H1 (cell line): ENCODE results near the gene NTN1. TPM values are rescaled to one million over a fixed set of nuclear protein-coding genes. Genes with fewer than 3 reads are reported as not detected.

ENCODE experiments used
- CTCF ChIA-PET: fragments of 300-600 bp; sonication (Branson Sonifier 250); formaldehyde crosslinking; loops from one replicate; lab custom pipeline; 2021; ENCODE audit not compliant: partially characterized antibody; lab: Charles Lee
- POLR2A ChIA-PET: fragments of 300-600 bp; sonication (Branson Sonifier 250); formaldehyde crosslinking; loops from one replicate; lab custom pipeline; 2021; ENCODE audit warnings: inconsistent platforms; ENCODE audit not compliant: partially characterized antibody; lab: Charles Lee
- DNase-seq, 2 experiments: peaks; one replicate each; pipeline versions ENCODE4 v3.0.0 to v3.0.0-alpha.2; 2010 to 2022; ENCODE audit warnings: low spot score in 2 of 2, low read depth in 1 of 2, mixed read lengths in 1 of 2
- FAIRE-seq: peaks from 2 replicates; lab custom pipeline; 2011; peaks lifted over from hg19 to GRCh38; lab: Jason Lieb, UNC
- H2AFZ ChIP-seq: 2 replicates; pipeline ENCODE4 v1.8.1; 2012; ENCODE audit warnings: low read length, inconsistent platforms
- H2AK5ac ChIP-seq: 2 replicates; pipeline ENCODE4 v1.6.1; 2013; ENCODE audit warnings: low read depth, low read length
- H2BK120ac ChIP-seq: replicated peaks from 2 replicates; pipeline ENCODE3; 2013; ENCODE audit warnings: low read depth, low read length, inconsistent platforms
- H2BK12ac ChIP-seq: 2 replicates; pipeline ENCODE4 v1.6.1; 2013; ENCODE audit warnings: low read depth, low read length
- H2BK15ac ChIP-seq: 2 replicates; pipeline ENCODE4 v1.6.1; 2013; ENCODE audit warnings: low read length
- H2BK20ac ChIP-seq: 2 replicates; pipeline ENCODE4 v1.6.1; 2013; ENCODE audit warnings: low read length
- H2BK5ac ChIP-seq: 2 replicates; pipeline ENCODE4 v1.6.1; 2013; ENCODE audit warnings: low read depth, low read length
- H3K14ac ChIP-seq: 2 replicates; pipeline ENCODE4 v1.6.1; 2013; ENCODE audit warnings: inconsistent platforms; ENCODE audit not compliant: insufficient read length
- H3K18ac ChIP-seq: 2 replicates; pipeline ENCODE4 v1.6.1; 2013; ENCODE audit warnings: low read length; ENCODE audit errors: extremely low read depth
- H3K23ac ChIP-seq: 2 replicates; pipeline ENCODE4 v1.6.1; 2013; ENCODE audit warnings: inconsistent platforms; ENCODE audit not compliant: insufficient read length
- H3K23me2 ChIP-seq: 2 replicates; pipeline ENCODE4 v1.6.1; 2013; ENCODE audit warnings: low read depth, low read length
- H3K27ac ChIP-seq: 2 replicates; pipeline ENCODE4 v1.6.1; 2011; ENCODE audit warnings: low read depth, low read length, inconsistent platforms
- H3K27me3 ChIP-seq, 4 experiments: replicated peaks in 1 of 4; 1 replicate in 1 of 4; 2 replicates in 3 of 4; pipeline versions ENCODE4 v1.6.1 to v1.8.1; 2011 to 2013; ENCODE audit warnings: low read length in 3 of 4, mild to moderate bottlenecking in 3 of 4, inconsistent platforms in 2 of 4, mixed read lengths in 2 of 4, moderate library complexity in 1 of 4; ENCODE audit not compliant: control insufficient read depth in 3 of 4, insufficient read depth in 3 of 4; ENCODE audit errors: extremely low read depth in 1 of 4
- H3K36me3 ChIP-seq, 4 experiments: 2 replicates each; pipeline versions ENCODE4 v1.6.1 to v1.8.1; 2011 to 2013; ENCODE audit warnings: mild to moderate bottlenecking in 4 of 4, low read length in 3 of 4, moderate library complexity in 2 of 4, control low read depth in 1 of 4, inconsistent platforms in 1 of 4; ENCODE audit not compliant: insufficient read depth in 4 of 4, control insufficient read depth in 2 of 4
- H3K4ac ChIP-seq: replicated peaks from 2 replicates; pipeline ENCODE3; 2013; ENCODE audit warnings: low read length, low read depth, mixed read lengths, inconsistent platforms; ENCODE audit not compliant: insufficient read length
- H3K4me1 ChIP-seq, 4 experiments: replicated peaks in 1 of 4; 1 replicate in 1 of 4; 2 replicates in 3 of 4; pipeline versions ENCODE4 v1.6.1 to v1.8.1; 2011 to 2013; ENCODE audit warnings: low read length in 3 of 4, inconsistent platforms in 2 of 4, mixed read lengths in 1 of 4; ENCODE audit not compliant: insufficient read depth in 4 of 4, control insufficient read depth in 3 of 4
- H3K4me2 ChIP-seq, 2 experiments: 2 replicates each; pipeline versions ENCODE4 v1.6.1 to v1.8.1; 2011 to 2013; ENCODE audit warnings: low read depth in 2 of 2, low read length in 2 of 2, control low read depth in 1 of 2, inconsistent platforms in 1 of 2, mild to moderate bottlenecking in 1 of 2; ENCODE audit not compliant: insufficient read depth in 1 of 2
- H3K4me3 ChIP-seq, 4 experiments: fragments of 200-600, 300-600 bp in 1 of 4; sonication (generic), shearing (Covaris generic), sonication (Bioruptor Twin) in 1 of 4; 2 replicates each; pipeline versions ENCODE4 v1.5.1 to v1.8.1; 2011 to 2016; ENCODE audit warnings: low read length in 4 of 4, low read depth in 3 of 4, control low read depth in 2 of 4, inconsistent platforms in 2 of 4, mild to moderate bottlenecking in 2 of 4, mixed read lengths in 1 of 4, moderate library complexity in 1 of 4; ENCODE audit not compliant: insufficient read depth in 2 of 4; ENCODE audit errors: extremely low read depth in 1 of 4
- H3K56ac ChIP-seq: replicated peaks from 2 replicates; pipeline ENCODE3; 2013; ENCODE audit warnings: low read depth, mild to moderate bottlenecking, mixed read lengths, low read length, inconsistent platforms; ENCODE audit not compliant: insufficient read length
- H3K79me1 ChIP-seq: 2 replicates; pipeline ENCODE4 v1.6.1; 2013; ENCODE audit warnings: low read depth, low read length, control low read depth
- H3K79me2 ChIP-seq, 2 experiments: 2 replicates each; pipeline versions ENCODE4 v1.6.1 to v1.8.1; 2012 to 2013; ENCODE audit warnings: low read length in 2 of 2, mild to moderate bottlenecking in 2 of 2, inconsistent platforms in 1 of 2; ENCODE audit not compliant: insufficient read depth in 2 of 2, control insufficient read depth in 1 of 2
- H3K9ac ChIP-seq, 4 experiments: replicated peaks in 1 of 4; 1 replicate in 1 of 4; 2 replicates in 3 of 4; pipeline versions ENCODE4 v1.6.1 to v1.8.1; 2011 to 2013; ENCODE audit warnings: low read depth in 3 of 4, low read length in 3 of 4, control low read depth in 2 of 4, mild to moderate bottlenecking in 2 of 4, moderate library complexity in 2 of 4, inconsistent platforms in 1 of 4; ENCODE audit errors: extremely low read depth in 1 of 4
- H3K9me3 ChIP-seq, 2 experiments: 2 replicates each; pipeline versions ENCODE4 v1.6.1 to v1.8.1; 2012 to 2013; ENCODE audit warnings: mild to moderate bottlenecking in 2 of 2, moderate library complexity in 2 of 2, control low read depth in 1 of 2, inconsistent platforms in 1 of 2, low read depth in 1 of 2, low read length in 1 of 2, mixed read lengths in 1 of 2; ENCODE audit not compliant: insufficient read depth in 2 of 2
- H4K20me1 ChIP-seq, 2 experiments: replicated peaks in 1 of 2; 2 replicates each; pipeline versions ENCODE3 to v1.8.1; 2011 to 2013; ENCODE audit warnings: inconsistent platforms in 2 of 2, low read length in 2 of 2, mild to moderate bottlenecking in 1 of 2; ENCODE audit not compliant: insufficient read depth in 2 of 2, control insufficient read depth in 1 of 2
- H4K5ac ChIP-seq: 2 replicates; pipeline ENCODE4 v1.6.1; 2013; ENCODE audit warnings: low read length, low read depth, mixed read lengths, inconsistent platforms; ENCODE audit not compliant: insufficient read length
- H4K8ac ChIP-seq: 2 replicates; pipeline ENCODE4 v1.8.0; 2013; ENCODE audit warnings: mild to moderate bottlenecking, moderate library complexity, low read length, inconsistent platforms; ENCODE audit not compliant: insufficient read depth; ENCODE audit errors: extremely low read depth
- H4K91ac ChIP-seq: replicated peaks from 2 replicates; pipeline ENCODE3; 2013; ENCODE audit warnings: low read length, mixed read lengths, inconsistent platforms; ENCODE audit not compliant: insufficient read length
- CHD1 ChIP-seq: IDR thresholded peaks from 2 replicates; pipeline ENCODE4 v1.6.1; 2012; ENCODE audit warnings: low read depth, low read length, improper control_type of control experiment
- CREB1 ChIP-seq: IDR thresholded peaks from 2 replicates; pipeline ENCODE4 v1.6.1; 2012; ENCODE audit warnings: inconsistent platforms
- JUN ChIP-seq: IDR thresholded peaks from 2 replicates; pipeline ENCODE4 v1.6.1; 2011; ENCODE audit warnings: low read depth, mild to moderate bottlenecking, improper control_type of control experiment, low read length
- JUND ChIP-seq: IDR thresholded peaks from 2 replicates; pipeline ENCODE4 v1.6.1; 2011; ENCODE audit warnings: mild to moderate bottlenecking, improper control_type of control experiment, low read length
- KDM1A ChIP-seq: fragments of 200-600, 300-600 bp; sonication (generic); IDR thresholded peaks from 2 replicates; pipeline ENCODE4 v1.7.1; 2016; ENCODE audit warnings: mild to moderate bottlenecking, low read length, borderline replicate concordance
- POLR2AphosphoS5 ChIP-seq: IDR thresholded peaks from 2 replicates; pipeline ENCODE4 v1.6.1; 2011; ENCODE audit warnings: low read depth, low read length
- RFX5 ChIP-seq: IDR thresholded peaks from 2 replicates; pipeline ENCODE4 v1.6.1; 2011; ENCODE audit warnings: low read depth, low read length, improper control_type of control experiment, borderline replicate concordance
- RNF2 ChIP-seq: fragments of 200-900, 300-1000 bp; sonication (generic); IDR thresholded peaks from 2 replicates; pipeline ENCODE4 v1.7.1; 2016; ENCODE audit warnings: borderline replicate concordance, low read depth, mild to moderate bottlenecking, antibody characterized with exemption, low read length; ENCODE audit not compliant: poor library complexity, severe bottlenecking; ENCODE audit errors: missing control alignments
- SIRT6 ChIP-seq: IDR thresholded peaks from one replicate; pipeline ENCODE4 v1.7.1; 2012; ENCODE audit warnings: low read length, inconsistent platforms
- TAF7 ChIP-seq: optimal IDR thresholded peaks from 2 replicates; pipeline ENCODE3; 2011; ENCODE audit warnings: low read depth, mild to moderate bottlenecking, inconsistent platforms, low read length, moderate library complexity, borderline replicate concordance
- YY1 ChIP-seq: IDR thresholded peaks from 2 replicates; pipeline ENCODE4 v1.6.1; 2011; ENCODE audit warnings: low read depth, mild to moderate bottlenecking, low read length
- WGBS, 2 experiments: shearing (Covaris generic) in 1 of 2; methylation state at CpG; one replicate each; pipeline versions ENCODE4 v1.1.6 to v1.1.7; 2013 to 2015; ENCODE audit warnings: low lambda C conversion rate in 2 of 2, mixed read lengths in 2 of 2, inconsistent platforms in 1 of 2, low coverage in 1 of 2, missing lambda C conversion rate in 1 of 2; ENCODE audit not compliant: insufficient replicate concordance in 2 of 2, insufficient coverage in 1 of 2, insufficient read length in 1 of 2; ENCODE audit errors: extremely low coverage in 1 of 2, missing lambda C conversion rate in 1 of 2; 5-methylcytosine and 5-hydroxymethylcytosine counted together
- polyA plus RNA-seq, 7 experiments: library from polyadenylated mRNA; depleted of rRNA in 3 of 7; stranded (reverse) in 5 of 7; unstranded in 2 of 7; fragments of >200 nt in 5 of 7; fragments of 200-250 nt in 2 of 7; gene quantifications; 1 replicate in 5 of 7; 2 replicates in 1 of 7; 4 replicates in 1 of 7; pipeline versions ENCODE4 v1.2.1 to v1.2.3, GENCODE V29; 2011 to 2013; ENCODE audit warnings: missing spikeins in 2 of 7, mixed read lengths in 2 of 7
- total RNA-seq: library from RNA; stranded (reverse); fragmentation: NEBNext Ultra II Directional; extraction: Animal tissue kit (Norgen Biotek cat#: 25700); gene quantifications from 2 replicates; pipeline ENCODE4 v1.2.1, GENCODE V29; 2021
- TF ChIP-seq, protein P1 (sequence below): IDR thresholded peaks from 2 replicates; pipeline ENCODE4 v1.6.1; 2012; ENCODE audit warnings: inconsistent platforms
- TF ChIP-seq, protein P2 (sequence below): IDR thresholded peaks from 2 replicates; pipeline ENCODE4 v1.6.1; 2011; ENCODE audit warnings: low read length, improper control_type of control experiment

NTN1 gene
- total and polyA plus RNA-seq, 2 of the 8 experiments (the other 6 are each of a cell fraction or from before 2014, with no cell fraction given): 2.0 to 2.3 TPM

DNA sequence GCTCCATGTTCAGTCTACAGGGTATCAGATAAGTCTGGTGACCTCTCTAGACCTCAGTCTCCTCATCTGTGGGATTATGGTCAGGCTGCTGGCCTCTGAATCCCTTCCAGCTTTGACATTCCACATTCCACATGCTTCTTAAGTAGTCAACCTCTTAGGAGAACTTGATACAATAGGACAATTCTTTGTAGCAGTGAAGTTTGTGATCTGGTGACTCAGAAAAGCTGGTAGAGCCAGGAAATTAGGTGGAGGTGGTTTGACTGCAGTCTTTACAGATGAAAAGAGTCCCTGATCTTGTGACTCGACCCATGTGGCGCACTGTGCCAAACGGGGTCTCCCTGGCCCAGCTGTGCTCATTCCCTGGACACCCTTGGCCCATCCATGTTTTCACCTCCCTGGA, 147.8 kb downstream of the NTN1 start:
- Histone ChIP-seq H3K9ac (no peak overlapping the region), H2AFZ (no peak overlapping the region), H3K79me2 (no peaks in the 10 kb centered on the region), H4K20me1 (no peaks in the 10 kb centered on the region), H2BK15ac (no peak overlapping the region; the same call in 1 of the 2 replicates), H3K4ac (no peak overlapping the region), H2BK20ac (no peak overlapping the region), H3K9me3 (no peaks in the 10 kb centered on the region), H2BK120ac (no peak overlapping the region), H3K23ac (no peak overlapping the region), H3K56ac (no peak overlapping the region), H3K4me1 (peaks cover 0 to 13% (median 10%) of the 10 kb centered on the region in 4 experiments; a peak in 6 of 7 replicates), H3K79me1 (no peaks in the 10 kb centered on the region), H2AK5ac (no peak overlapping the region), H2BK12ac (no peak overlapping the region), H3K18ac (no peak overlapping the region), H3K27me3 (no peaks in the 10 kb centered on the region), H3K23me2 (no peaks in the 10 kb centered on the region; the same call in 1 of the 2 replicates), H3K27ac (no peak overlapping the region), H3K4me3 (no peak overlapping the region), H3K36me3 (no peaks in the 10 kb centered on the region), H2BK5ac (no peak overlapping the region), H3K4me2 (no peak overlapping the region), H4K8ac (no peak overlapping the region), H3K14ac (no peak overlapping the region), H4K5ac (no peak overlapping the region), H4K91ac (no peak overlapping the region)
- DNase-seq (no peak), FAIRE-seq (no peak)
- ChIA-PET POLR2A (no interaction called here), CTCF (interaction anchor here (1.1 to 1.9 kb wide), 3 partner anchors 10 to 173 kb away, joined by 3 to 6 read pairs (median 4); no protein-coding TSS in a partner anchor)
- 81% methylated on average over 3 of the region's 3 CpGs; no CpG with 5 or more reads in 1 of the 2 experiments for WGBS, 2 experiments
- no peak for TF ChIP-seq JUN
- no peak for TF ChIP-seq CREB1
- TF ChIP-seq KDM1A: no peak
- no peak for TF ChIP-seq JUND
- TF ChIP-seq SIRT6: no peak
- TF ChIP-seq RNF2: no peak
- TF ChIP-seq, protein P1, sequence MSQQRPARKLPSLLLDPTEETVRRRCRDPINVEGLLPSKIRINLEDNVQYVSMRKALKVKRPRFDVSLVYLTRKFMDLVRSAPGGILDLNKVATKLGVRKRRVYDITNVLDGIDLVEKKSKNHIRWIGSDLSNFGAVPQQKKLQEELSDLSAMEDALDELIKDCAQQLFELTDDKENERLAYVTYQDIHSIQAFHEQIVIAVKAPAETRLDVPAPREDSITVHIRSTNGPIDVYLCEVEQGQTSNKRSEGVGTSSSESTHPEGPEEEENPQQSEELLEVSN: no peak
- no peak for TF ChIP-seq TAF7
- TF ChIP-seq, protein P2, sequence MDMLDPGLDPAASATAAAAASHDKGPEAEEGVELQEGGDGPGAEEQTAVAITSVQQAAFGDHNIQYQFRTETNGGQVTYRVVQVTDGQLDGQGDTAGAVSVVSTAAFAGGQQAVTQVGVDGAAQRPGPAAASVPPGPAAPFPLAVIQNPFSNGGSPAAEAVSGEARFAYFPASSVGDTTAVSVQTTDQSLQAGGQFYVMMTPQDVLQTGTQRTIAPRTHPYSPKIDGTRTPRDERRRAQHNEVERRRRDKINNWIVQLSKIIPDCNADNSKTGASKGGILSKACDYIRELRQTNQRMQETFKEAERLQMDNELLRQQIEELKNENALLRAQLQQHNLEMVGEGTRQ: no peak
- no peak for TF ChIP-seq CHD1
- TF ChIP-seq RFX5: no peak
- no peak for TF ChIP-seq POLR2AphosphoS5
- no peak for TF ChIP-seq YY1
